HepG2 (cell line): ENCODE data around the gene SS18L1. TPM values are rescaled to one million over a fixed set of nuclear protein-coding genes. Genes with fewer than 3 reads are reported as not detected.
A peak's percentile ranks its signal among the peaks of the same experiment; 100 is the strongest.

Experiments
- AKNA ChIP-seq: sonication (generic); formaldehyde crosslinking; IDR thresholded peaks from 2 replicates; pipeline ENCODE4 v1.4.0; 2020; ENCODE audit warnings: missing genetic modification reagents, borderline replicate concordance
- BORCS8-MEF2B ChIP-seq: sonication (generic); formaldehyde crosslinking; IDR thresholded peaks from 2 replicates; pipeline ENCODE4 v1.8.0; 2022; ENCODE audit warnings: mild to moderate bottlenecking, missing genetic modification reagents
- ESRRA ChIP-seq: sonication (generic); formaldehyde crosslinking; IDR thresholded peaks from 2 replicates; pipeline ENCODE4 v1.5.1; 2020; ENCODE audit warnings: mild to moderate bottlenecking, low read depth, missing genetic modification reagents
- HES4 ChIP-seq: sonication (generic); formaldehyde crosslinking; IDR thresholded peaks from 2 replicates; pipeline ENCODE4 v1.9.0; 2021; ENCODE audit warnings: mild to moderate bottlenecking, missing genetic modification reagents, borderline replicate concordance
- KDM5A ChIP-seq: fragments of 200-600 bp; sonication (generic); IDR thresholded peaks from 2 replicates; pipeline ENCODE4 v1.7.0; 2018; ENCODE audit warnings: antibody characterized with exemption, mild to moderate bottlenecking, low read length, borderline replicate concordance
- KMT2A ChIP-seq: sonication (generic); formaldehyde crosslinking; IDR thresholded peaks from 2 replicates; pipeline ENCODE4 v1.4.0; 2020; ENCODE audit warnings: missing genetic modification reagents
- NFE2L1 ChIP-seq: sonication (generic); formaldehyde crosslinking; IDR thresholded peaks from 2 replicates; pipeline ENCODE4 v1.4.0; 2020; ENCODE audit warnings: missing genetic modification reagents, mild to moderate bottlenecking, borderline replicate concordance
- PAXIP1 ChIP-seq: sonication (generic); formaldehyde crosslinking; conservative IDR thresholded peaks from 2 replicates; pipeline ENCODE4 v1.4.0; 2020; ENCODE audit warnings: mild to moderate bottlenecking, missing genetic modification reagents, moderate library complexity
- SMAD9 ChIP-seq: sonication (generic); formaldehyde crosslinking; IDR thresholded peaks from 2 replicates; pipeline ENCODE4 v1.5.1; 2020; ENCODE audit warnings: mild to moderate bottlenecking, missing genetic modification reagents
- SMC3 ChIP-seq: IDR thresholded peaks from 2 replicates; pipeline ENCODE4 v1.6.1; 2011; ENCODE audit warnings: low read length, improper control_type of control experiment
- THAP7 ChIP-seq: sonication (generic); formaldehyde crosslinking; IDR thresholded peaks from 2 replicates; pipeline ENCODE4 v1.8.1; 2023; ENCODE audit warnings: mild to moderate bottlenecking, missing genetic modification reagents
- ZNF224 ChIP-seq: sonication (generic); formaldehyde crosslinking; IDR thresholded peaks from 2 replicates; pipeline ENCODE4 v1.5.0; 2020; ENCODE audit warnings: mild to moderate bottlenecking, missing genetic modification reagents
- ZNF3 ChIP-seq: IDR thresholded peaks from 2 replicates; pipeline ENCODE4 v1.7.0; 2017; ENCODE audit warnings: inconsistent platforms
- ZNF446 ChIP-seq: sonication (generic); formaldehyde crosslinking; IDR thresholded peaks from 2 replicates; pipeline ENCODE4 v1.5.0; 2020; ENCODE audit warnings: mild to moderate bottlenecking, missing genetic modification reagents
- ZNF503 ChIP-seq: sonication (generic); formaldehyde crosslinking; IDR thresholded peaks from 2 replicates; pipeline ENCODE4 v1.4.0; 2020; ENCODE audit warnings: missing genetic modification reagents
- ZNF564 ChIP-seq: sonication (generic); formaldehyde crosslinking; IDR thresholded peaks from 2 replicates; pipeline ENCODE4 v1.8.1; 2023; ENCODE audit warnings: mild to moderate bottlenecking, missing genetic modification reagents
- ZNF567 ChIP-seq: sonication (generic); formaldehyde crosslinking; IDR thresholded peaks from 2 replicates; pipeline ENCODE4 v1.8.1; 2023; ENCODE audit warnings: mild to moderate bottlenecking, missing genetic modification reagents, borderline replicate concordance
- polyA plus RNA-seq, 8 experiments: library from polyadenylated mRNA; depleted of rRNA in 3 of 8; stranded (reverse) in 7 of 8; unstranded in 1 of 8; fragments of >200 nt; fragmentation: Illumina TruSeq in 4 of 8; extraction: Trizol in 4 of 8; gene quantifications; 2 replicates each; pipeline versions ENCODE4 v1.2.1 to v1.2.3, GENCODE V29; 2011 to 2016; ENCODE audit warnings: low read depth in 4 of 8, missing spikeins in 1 of 8, mixed read lengths in 1 of 8; ENCODE audit not compliant: insufficient read depth in 1 of 8
- total RNA-seq, 5 experiments: library from RNA; depleted of rRNA; stranded (reverse); fragments of >200 nt; fragmentation: Illumina TruSeq; extraction: Trizol; gene quantifications; 2 replicates each; pipeline ENCODE4 v1.2.3, GENCODE V29; 2016; ENCODE audit warnings: low read depth in 1 of 5

The SS18L1 gene
- total and polyA plus RNA-seq, 2 of the 13 experiments (the other 11 are each of a cell fraction or from before 2014, with no cell fraction given), result 17.8 to 27.6 TPM

- TF ChIP-seq SMC3, result no peak
- TF ChIP-seq ESRRA, result no peak
- TF ChIP-seq ZNF224 (CRISPR knock-in tag), result 0 out of 2 replicates have a peak, but pooled peaks have one; percentile 20
- TF ChIP-seq ZNF446, result peak; percentile 61; the same call in 1 of the 2 replicates
- TF ChIP-seq SMAD9 (CRISPR knock-in tag), result no peak
- peak; percentile 59; the same call in 1 of the 2 replicates for TF ChIP-seq AKNA (CRISPR knock-in tag)
- no peak for TF ChIP-seq ZNF564 (CRISPR knock-in tag)
- TF ChIP-seq KDM5A, result peak; percentile 31; the same call in 1 of the 2 replicates
- peak; percentile 12; the same call in 1 of the 2 replicates for TF ChIP-seq ZNF567 (CRISPR knock-in tag)
- TF ChIP-seq BORCS8-MEF2B, result 0 out of 2 replicates have a peak, but pooled peaks have one; percentile 3
- no peak for TF ChIP-seq ZNF3 (CRISPR knock-in tag)
- TF ChIP-seq THAP7 (CRISPR knock-in tag), result peak; percentile 17; the same call in 1 of the 2 replicates
- peak; percentile 23; the same call in 1 of the 2 replicates for TF ChIP-seq PAXIP1 (CRISPR knock-in tag)
- no peak for TF ChIP-seq ZNF503 (CRISPR knock-in tag)
- no peak for TF ChIP-seq KMT2A (CRISPR knock-in tag)
- 0 out of 2 replicates have a peak, but pooled peaks have one; percentile 48 for TF ChIP-seq NFE2L1 (CRISPR knock-in tag)
- 0 out of 2 replicates have a peak, but pooled peaks have one; percentile 15 for TF ChIP-seq HES4 (CRISPR knock-in tag)
Measured at GRCh38 chr20:62142252-62143080, 1.1 kb upstream of the SS18L1 start (continued).
